Measurements from ENCODE around the gene KCNN4. TPM values are rescaled to one million over a fixed set of nuclear protein-coding genes. Genes with fewer than 3 reads are reported as not detected.

KCNN4 gene
- total and polyA plus RNA-seq, 2 experiments from 2014 or later, result 3.6 to 5.4 TPM

DNA sequence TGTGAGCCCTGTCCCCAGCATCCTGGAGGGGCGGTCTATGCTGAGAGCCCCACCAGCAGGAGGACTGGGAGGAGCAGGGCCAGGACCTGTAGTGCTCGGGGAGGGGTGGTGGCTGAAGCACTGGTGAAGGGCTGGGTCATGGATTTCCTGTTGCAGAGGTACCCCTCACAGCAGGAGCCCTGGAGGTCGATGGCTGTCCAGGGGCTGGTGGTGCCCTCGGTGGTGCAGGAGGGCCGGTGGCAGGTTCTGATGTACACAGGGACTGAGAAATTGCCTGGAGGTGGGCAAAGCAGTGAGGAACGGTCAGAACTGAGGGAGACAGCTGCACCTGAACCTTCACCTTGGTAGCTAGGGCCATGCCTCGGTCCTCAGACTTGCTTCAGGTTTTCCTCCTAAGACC is 16.8 kb upstream of the KCNN4 start:
- Histone ChIP-seq H3K27ac (no peak overlapping the region), H3K79me2 (no peaks in the 10 kb centered on the region), H3K9me3 (ENCODE audit: low read depth) (no peaks in the 10 kb centered on the region), H3K36me3 (replicated peaks; ENCODE audit: insufficient read depth, low read depth) (no peaks in the 10 kb centered on the region), H3K27me3 (peaks cover 4% of the 10 kb centered on the region), H3K4me3 (no peak overlapping the region), H2AFZ (no peak overlapping the region), H4K20me1 (ENCODE audit: insufficient read depth, poor library complexity, severe bottlenecking) (no peaks in the 10 kb centered on the region), H3K9me2 (replicated peaks; ENCODE audit: insufficient read depth) (no peaks in the 10 kb centered on the region), H3K4me2 (no peak overlapping the region), H3K4me1 (ENCODE audit: insufficient read depth) (no peaks in the 10 kb centered on the region)
- TF ChIP-seq EZH2phosphoT487 (IDR thresholded peaks at IDR 0.05; ENCODE audit: low read depth, severe bottlenecking, unreplicated experiment) (no peak), CTCF (IDR thresholded peaks at IDR 0.05; ENCODE audit: poor library complexity) (no peak), EZH2 (IDR thresholded peaks at IDR 0.05; ENCODE audit: borderline replicate concordance) (no peak)
- DNase-seq (ENCODE audit: low spot score), result no peak
- 79% methylated on average over 6 of the region's 7 CpGs for WGBS (ENCODE audit: low lambda C conversion rate, missing lambda C conversion rate)

- Histone ChIP-seq H3K27ac (no peak overlapping the region), H3K4me2 (no peak overlapping the region), H2AFZ (no peak overlapping the region), H3K36me3 (replicated peaks; ENCODE audit: insufficient read depth, low read depth) (no peaks in the 10 kb centered on the region), H3K4me3 (no peak overlapping the region), H4K20me1 (ENCODE audit: insufficient read depth, poor library complexity, severe bottlenecking) (no peaks in the 10 kb centered on the region), H3K79me2 (no peaks in the 10 kb centered on the region), H3K4me1 (ENCODE audit: insufficient read depth) (no peaks in the 10 kb centered on the region), H3K9me3 (ENCODE audit: low read depth) (no peaks in the 10 kb centered on the region), H3K27me3 (peaks cover 4% of the 10 kb centered on the region), H3K9me2 (replicated peaks; ENCODE audit: insufficient read depth) (no peaks in the 10 kb centered on the region)
- no peak for DNase-seq (ENCODE audit: low spot score)
- 69% methylated on average over 6 of the region's 6 CpGs for WGBS (ENCODE audit: low lambda C conversion rate, missing lambda C conversion rate)
- TF ChIP-seq EZH2 (IDR thresholded peaks at IDR 0.05; ENCODE audit: borderline replicate concordance) (no peak), EZH2phosphoT487 (IDR thresholded peaks at IDR 0.05; ENCODE audit: low read depth, severe bottlenecking, unreplicated experiment) (no peak), CTCF (IDR thresholded peaks at IDR 0.05; ENCODE audit: poor library complexity) (no peak)
Observed at GRCh38 chr19:43797118-43797517, 16.3 kb upstream of the KCNN4 start.

DNA sequence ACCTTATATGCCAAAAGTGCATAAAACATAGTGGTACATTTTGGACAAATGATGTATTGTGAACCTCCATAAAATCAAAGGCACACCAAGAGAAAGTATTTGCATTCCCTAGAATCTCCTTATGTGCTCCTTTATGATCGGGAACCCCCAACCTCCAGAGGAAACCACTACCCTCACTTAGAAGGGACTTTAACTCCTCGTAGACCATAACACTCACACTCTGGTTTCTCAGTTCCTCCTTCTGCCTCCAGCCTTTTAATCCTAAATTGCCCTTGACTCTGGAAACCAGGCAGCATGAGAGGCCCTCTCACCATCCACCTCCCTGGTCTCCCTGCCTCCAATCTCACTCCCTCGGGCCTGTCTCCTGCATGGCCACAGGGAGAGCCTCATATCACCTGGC is 9.8 kb upstream of the KCNN4 start:
- Histone ChIP-seq H3K4me2 (no peak overlapping the region), H3K4me1 (ENCODE audit: insufficient read depth) (no peaks in the 10 kb centered on the region), H2AFZ (no peak overlapping the region), H4K20me1 (ENCODE audit: insufficient read depth, poor library complexity, severe bottlenecking) (no peaks in the 10 kb centered on the region), H3K4me3 (no peak overlapping the region), H3K79me2 (no peaks in the 10 kb centered on the region), H3K9me2 (replicated peaks; ENCODE audit: insufficient read depth) (no peaks in the 10 kb centered on the region), H3K27ac (no peak overlapping the region), H3K27me3 (peaks cover 4% of the 10 kb centered on the region), H3K9me3 (ENCODE audit: low read depth) (no peaks in the 10 kb centered on the region), H3K36me3 (replicated peaks; ENCODE audit: insufficient read depth, low read depth) (no peaks in the 10 kb centered on the region)
- WGBS (ENCODE audit: low lambda C conversion rate, missing lambda C conversion rate), result 55% methylated on average over 3 of the region's 3 CpGs
- no peak for DNase-seq (ENCODE audit: low spot score)
- TF ChIP-seq EZH2 (IDR thresholded peaks at IDR 0.05; ENCODE audit: borderline replicate concordance), result no peak
- no peak for TF ChIP-seq EZH2phosphoT487 (IDR thresholded peaks at IDR 0.05; ENCODE audit: low read depth, severe bottlenecking, unreplicated experiment)
- no peak for TF ChIP-seq CTCF (IDR thresholded peaks at IDR 0.05; ENCODE audit: poor library complexity)

DNA sequence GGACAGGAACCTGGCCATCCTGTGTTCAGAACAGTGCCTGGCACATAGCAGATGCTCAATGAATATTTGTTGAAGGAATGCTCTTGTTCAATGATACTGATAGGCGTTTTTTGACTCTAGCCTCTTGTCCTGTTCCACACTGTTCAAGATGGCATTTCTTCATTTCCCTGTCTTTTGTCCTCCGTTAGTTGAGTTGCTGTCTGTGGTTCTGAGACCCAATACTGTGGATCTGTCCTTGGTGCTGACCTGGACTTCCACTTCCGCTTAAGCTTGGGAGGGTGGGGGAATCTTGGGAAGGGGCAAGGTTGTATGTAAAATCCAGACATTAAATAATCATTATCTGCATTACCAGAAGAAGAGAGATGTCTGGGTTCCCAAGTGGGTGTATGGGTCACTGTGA is 8.3 kb upstream of the KCNN4 start:
- peak; percentile 63 for DNase-seq (ENCODE audit: low spot score)
- Histone ChIP-seq H3K27ac (no peak overlapping the region), H2AFZ (no peak overlapping the region), H3K4me1 (ENCODE audit: insufficient read depth) (no peaks in the 10 kb centered on the region), H4K20me1 (ENCODE audit: insufficient read depth, poor library complexity, severe bottlenecking) (no peaks in the 10 kb centered on the region), H3K4me2 (no peak overlapping the region), H3K9me3 (ENCODE audit: low read depth) (no peaks in the 10 kb centered on the region), H3K27me3 (peaks cover 4% of the 10 kb centered on the region), H3K79me2 (no peaks in the 10 kb centered on the region), H3K36me3 (replicated peaks; ENCODE audit: insufficient read depth, low read depth) (no peaks in the 10 kb centered on the region), H3K4me3 (no peak overlapping the region), H3K9me2 (replicated peaks; ENCODE audit: insufficient read depth) (no peaks in the 10 kb centered on the region)
- TF ChIP-seq EZH2 (IDR thresholded peaks at IDR 0.05; ENCODE audit: borderline replicate concordance) (no peak), CTCF (IDR thresholded peaks at IDR 0.05; ENCODE audit: poor library complexity) (no peak), EZH2phosphoT487 (IDR thresholded peaks at IDR 0.05; ENCODE audit: low read depth, severe bottlenecking, unreplicated experiment) (no peak)
- 13% methylated on average over 3 of the region's 3 CpGs for WGBS (ENCODE audit: low lambda C conversion rate, missing lambda C conversion rate)
